Uterus (tissue), 4 donors: ENCODE measurements around the gene DUOX2. TPM values are rescaled to one million over a fixed set of nuclear protein-coding genes. Genes with fewer than 3 reads are reported as not detected.

Experiments used
- small RNA-seq: library from RNA; depleted of rRNA; stranded (forward); fragments of <200 nt; gene quantifications from one replicate; pipeline ENCODE3, GENCODE V24; 2016
- total RNA-seq, 4 donors: library from RNA; depleted of rRNA in 3 of 4; stranded (reverse); fragments of >200 nt in 3 of 4; gene quantifications; one replicate each; pipeline versions ENCODE4 v1.1.0 to v1.2.4, GENCODE V29; 2014 to 2023
- donor health status: DM: yes; HTN: yes; CAD: no.

DUOX2 gene
- total RNA-seq, 4 donors from 2014 or later, result under 0.01 to 0.70 (median under 0.01) TPM; not detected in 1

Small RNA genes within 50 kb of the gene (small RNA-seq; reads per million reads assigned to genes)
- not detected for gene RF00019

Other genes starting within 250 kb of the DUOX2 start
- not detected for gene TERB2, start 157.5 kb downstream of the DUOX2 start, total RNA-seq
- 10 to 100 TPM in 3 of 4 donors, 1 to 10 TPM in 1; 4.9 to 30.6 (median 19.3) TPM for gene SORD, start 91.0 kb downstream of the DUOX2 start, total RNA-seq
- gene DUOXA2, start 154 bp upstream of the DUOX2 start, total RNA-seq, result not detected
- 1 to 10 TPM in 2 of 4 donors, not detected in 2; 1.4 to 2.5 TPM for gene DUOXA1, start 15.7 kb upstream of the DUOX2 start, total RNA-seq
- 1 to 10 TPM in 1 of 4 donors, under 1 TPM in 2, not detected in 1; 0.24 to 1.3 (median 0.26) TPM for gene DUOX1, start 15.8 kb upstream of the DUOX2 start, total RNA-seq
- gene SHF, start 73.8 kb upstream of the DUOX2 start, total RNA-seq, result 10 to 100 TPM in 3 of 4 donors, 1 to 10 TPM in 1; 1.5 to 37.5 (median 24.1) TPM
- not detected for gene SLC28A2, start 138.1 kb upstream of the DUOX2 start, total RNA-seq